GM21529 (cell line): Measurements from ENCODE around the gene OR52K2.
"Not testable (repeated sequence)": the region's sequence is repeated elsewhere in the genome, so short reads cannot be mapped to it uniquely, and the experiment has no call there.

Source experiments
- ATAC-seq: cut with Tn5 transposase; IDR thresholded peaks from one replicate; pipeline ENCODE4 v1.9.1; 2021; ENCODE audit not compliant: unreplicated experiment

The OR52K2 gene

DNA sequence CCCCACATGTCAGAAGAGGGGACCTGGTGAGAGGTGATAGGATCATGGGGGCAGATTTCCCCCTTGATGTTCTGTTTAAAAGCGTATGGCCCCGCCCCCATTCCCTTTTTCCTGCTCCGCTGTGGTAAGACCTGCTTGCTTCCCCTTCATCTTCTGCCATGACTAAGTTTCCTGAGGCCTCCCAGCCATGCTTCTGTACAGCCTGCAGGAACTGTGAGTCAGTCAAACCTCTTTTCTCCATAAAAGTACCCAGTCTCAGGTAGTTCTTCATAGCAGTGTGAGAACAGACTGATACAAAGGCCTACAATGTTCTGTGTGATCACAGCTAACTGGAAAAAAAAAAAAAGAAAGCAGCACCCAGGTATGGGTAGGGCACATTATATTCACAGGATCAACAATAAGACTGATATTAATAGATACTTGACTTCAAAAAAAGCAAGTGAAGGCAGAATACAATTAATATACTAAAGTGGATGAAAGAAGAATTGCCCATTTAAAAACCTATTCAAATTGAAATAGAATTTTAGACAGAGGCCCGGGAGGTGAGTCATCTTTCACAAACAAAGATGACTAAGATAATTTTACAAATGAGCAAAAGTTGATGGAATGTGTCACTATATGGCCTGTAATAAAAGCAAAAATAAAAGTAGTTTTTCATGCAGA lies 31.6 kb downstream of the OR52K2 start:
- ATAC-seq, result no peak

DNA sequence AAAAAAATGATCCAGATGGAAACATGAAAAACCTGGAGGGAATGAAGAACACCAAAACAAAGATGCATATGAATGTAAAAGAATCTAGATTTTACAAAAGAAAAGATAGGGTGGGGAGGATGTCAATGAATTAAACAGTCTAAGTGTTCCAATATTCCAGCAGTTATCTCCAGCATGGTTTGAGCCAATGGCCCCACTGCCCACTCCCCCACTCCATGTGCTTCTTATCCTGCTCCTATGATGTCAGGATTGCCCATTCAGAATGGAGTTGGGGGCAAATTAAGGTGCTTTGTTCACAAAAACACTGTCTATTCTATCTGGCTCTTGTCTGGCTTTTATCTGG lies 32.1 kb downstream of the OR52K2 start:
- ATAC-seq, result no peak

DNA sequence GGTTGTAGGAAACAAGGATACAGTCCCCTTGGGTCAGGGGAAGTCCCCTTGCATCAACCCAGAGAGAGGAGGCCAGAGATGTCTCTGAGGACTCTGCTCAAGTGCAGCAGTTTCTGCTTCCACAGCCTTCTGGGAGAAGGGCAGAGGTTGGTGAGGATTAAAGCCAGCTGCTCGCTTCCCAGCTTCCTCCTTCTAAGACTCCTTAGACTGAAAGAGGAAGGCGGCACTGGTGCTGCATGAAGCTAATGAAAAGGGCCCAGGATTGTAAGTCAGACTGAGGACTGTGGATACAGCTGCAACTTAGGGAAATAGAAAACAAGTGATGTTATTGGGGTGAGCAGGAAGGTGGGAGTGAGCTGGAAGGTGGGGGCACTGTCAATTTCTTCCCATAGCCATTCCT lies 33.4 kb downstream of the OR52K2 start, which contains the start of gene OR52K1:
TSS of gene OR52K1 (plus strand) at position 202 of the 400 bp plus-strand sequence. CDS start 6,255 bp downstream, outside the sequence.
- no peak for ATAC-seq

DNA sequence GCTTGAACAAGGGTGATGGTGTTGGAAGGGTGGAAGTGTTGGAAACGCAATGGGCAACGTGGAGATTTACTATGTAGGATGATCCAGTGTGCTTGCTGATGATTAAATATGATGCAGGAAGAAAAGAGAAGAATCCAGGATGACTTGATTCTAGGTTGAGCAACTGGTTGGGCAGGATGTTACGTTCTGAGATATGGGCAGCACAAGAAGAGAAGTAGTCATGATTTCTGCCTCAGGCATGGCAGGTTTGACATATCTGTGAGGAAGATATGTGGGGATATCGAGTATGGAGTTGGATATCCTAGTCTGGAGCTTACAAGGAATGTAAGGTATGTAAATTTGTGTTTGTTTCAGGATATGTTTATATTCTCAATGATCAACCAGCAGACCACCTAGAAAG lies 35.2 kb downstream of the OR52K2 start:
- no peak for ATAC-seq

- not testable (repeated sequence) for ATAC-seq
Measured at GRCh38 chr11:4491405-4491804, 42.3 kb downstream of the OR52K2 start.

- no peak for ATAC-seq
Measured at GRCh38 chr11:4491878-4492606, 42.9 kb downstream of the OR52K2 start.

DNA sequence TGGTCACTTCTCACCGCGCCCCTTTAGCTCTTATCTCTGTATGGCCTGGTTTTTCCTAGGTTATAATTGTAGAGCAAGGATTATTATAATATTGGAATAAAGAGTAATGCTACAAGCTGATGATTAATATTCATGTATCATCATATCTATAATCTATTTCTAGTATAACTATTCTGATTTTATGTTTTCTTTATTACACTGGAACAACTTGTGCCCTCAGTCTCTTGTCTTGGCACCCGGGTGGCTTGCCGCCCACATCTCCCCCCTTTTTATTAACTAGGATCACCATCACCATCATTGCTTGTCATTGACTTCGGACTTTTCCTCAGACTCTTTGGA lies 44.4 kb downstream of the OR52K2 start:
- ATAC-seq, result no peak

- ATAC-seq, result no peak
Measured at GRCh38 chr11:4495487-4495886, 46.4 kb downstream of the OR52K2 start.

- ATAC-seq, result no peak
Measured at GRCh38 chr11:4495986-4496385, 46.9 kb downstream of the OR52K2 start.

- no peak for ATAC-seq
Measured at GRCh38 chr11:4496557-4497248, 47.6 kb downstream of the OR52K2 start.
